ENCODE results near the gene WDR74.

DNA sequence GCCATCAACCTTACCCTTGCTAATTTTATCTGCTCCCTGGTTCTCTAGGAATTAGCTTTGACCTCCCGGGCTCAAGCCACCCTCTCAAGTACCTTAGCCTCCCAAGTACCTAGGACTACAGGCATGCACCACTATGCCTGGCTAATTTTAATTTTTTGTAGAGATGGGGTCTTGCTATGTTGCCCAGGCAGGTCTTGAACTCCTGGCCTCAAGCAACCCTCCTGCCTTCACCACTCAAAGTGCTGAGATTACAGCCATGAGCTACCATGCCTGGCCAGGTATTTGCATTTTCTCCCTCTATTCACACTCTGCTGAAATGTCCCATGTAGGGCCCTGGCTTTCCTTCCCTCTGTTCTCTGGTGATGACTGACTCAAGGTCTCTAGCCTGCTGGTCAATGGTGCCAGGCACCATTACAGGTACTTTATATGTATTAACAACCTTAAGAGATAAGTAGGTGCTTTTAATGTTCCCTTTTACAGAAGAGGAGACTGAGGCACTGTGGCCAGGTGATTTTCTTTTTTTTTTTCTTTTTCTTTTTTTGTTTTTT, 8.5 kb upstream of the WDR74 start:
- TF ChIP-seq BHLHE40 (IDR thresholded peaks at IDR 0.05; ENCODE audit: low read depth, low read length) (no peak), CBX2 (IDR thresholded peaks at IDR 0.05; ENCODE audit: borderline replicate concordance, low read depth) (no peak), NR3C1 (IDR thresholded peaks at IDR 0.05) (no peak), MAX (IDR thresholded peaks at IDR 0.05) (no peak), CTCF (IDR thresholded peaks at IDR 0.05) (no peak)
